HG03159 (cell line): Measurements from ENCODE around the gene PDE9A.
"Not testable (repeated sequence)": the region's sequence is repeated elsewhere in the genome, so short reads cannot be mapped to it uniquely, and the experiment has no call there.

Experiments used
- ATAC-seq: cut with Tn5 transposase; IDR thresholded peaks from one replicate; pipeline ENCODE4 v1.9.1; 2021; ENCODE audit warnings: mild to moderate bottlenecking, moderate library complexity; ENCODE audit not compliant: unreplicated experiment

PDE9A gene

GRCh38 chr21:42624095-42624790, 29.2 kb upstream of the PDE9A start:
- no peak for ATAC-seq

- no peak for ATAC-seq
Measured at GRCh38 chr21:42624936-42625335, 28.5 kb upstream of the PDE9A start.

- ATAC-seq: no peak
Measured at GRCh38 chr21:42626171-42626570, 27.2 kb upstream of the PDE9A start.

GRCh38 chr21:42627527-42628289, 25.7 kb upstream of the PDE9A start:
- no peak for ATAC-seq

- not testable (repeated sequence) for ATAC-seq
Measured at GRCh38 chr21:42628466-42629061, 24.9 kb upstream of the PDE9A start.

GRCh38 chr21:42629933-42630589, 23.4 kb upstream of the PDE9A start:
- no peak for ATAC-seq

- ATAC-seq: no peak
Measured at GRCh38 chr21:42630626-42631025, 22.8 kb upstream of the PDE9A start.

- no peak for ATAC-seq
Measured at GRCh38 chr21:42631142-42631541, 22.3 kb upstream of the PDE9A start.

GRCh38 chr21:42632336-42632751, 21.1 kb upstream of the PDE9A start:
- ATAC-seq: no peak

- ATAC-seq: no peak
Measured at GRCh38 chr21:42632771-42633690, 20.4 kb upstream of the PDE9A start.

GRCh38 chr21:42633858-42634257, 19.6 kb upstream of the PDE9A start:
- no peak for ATAC-seq

- no peak for ATAC-seq
Measured at GRCh38 chr21:42635848-42636519, 17.4 kb upstream of the PDE9A start.

- no peak for ATAC-seq
Measured at GRCh38 chr21:42636520-42637266, 16.7 kb upstream of the PDE9A start.

- ATAC-seq: no peak
Measured at GRCh38 chr21:42637267-42638041, 16.0 kb upstream of the PDE9A start.

- no peak for ATAC-seq
Measured at GRCh38 chr21:42638266-42638863, 15.1 kb upstream of the PDE9A start.

GRCh38 chr21:42639646-42640152, 13.7 kb upstream of the PDE9A start:
- ATAC-seq: no peak

- ATAC-seq: no peak
Measured at GRCh38 chr21:42640486-42640885, 12.9 kb upstream of the PDE9A start.
